Ovary (tissue), 9 donors: ENCODE measurements around the gene DIPK1C. TPM values are rescaled to one million over a fixed set of nuclear protein-coding genes. Genes with fewer than 3 reads are reported as not detected.

Experiments used
- DNase-seq, 5 donors: peaks; one replicate each; pipeline ENCODE4 v3.0.0-alpha.2; 2019 to 2020
- H3K27ac ChIP-seq, 2 donors: fragments of 200-600 bp; one replicate each; pipeline versions ENCODE4 v1.5.1 to v1.8.0; 2019 to 2022
- H3K27me3 ChIP-seq: fragments of 200-600 bp; one replicate; pipeline ENCODE4 v1.8.0; 2022
- H3K36me3 ChIP-seq: fragments of 200-600 bp; sonication (generic); one replicate; pipeline ENCODE4 v1.5.1; 2019
- H3K4me1 ChIP-seq: one replicate; pipeline ENCODE4 v1.8.1; 2013; ENCODE audit warnings: mild to moderate bottlenecking, moderate library complexity; ENCODE audit not compliant: insufficient read depth
- H3K4me3 ChIP-seq: fragments of 200-600 bp; sonication (generic); one replicate; pipeline ENCODE4 v1.5.1; 2017
- H3K9me3 ChIP-seq, 2 donors: fragments of 200-600 bp in 1 of 2; sonication (generic) in 1 of 2; one replicate each; pipeline versions ENCODE4 v1.5.1 to v1.8.1; 2013 to 2019; ENCODE audit warnings: mild to moderate bottlenecking in 1 of 2, moderate library complexity in 1 of 2
- EP300 ChIP-seq: sonication (generic); formaldehyde crosslinking; IDR thresholded peaks from one replicate; pipeline ENCODE4 v1.6.1; 2017; ENCODE audit warnings: antibody characterized with exemption
- POLR2A ChIP-seq: fragments of 450-650 bp; IDR thresholded peaks from one replicate; pipeline ENCODE4 v1.6.1; 2017; ENCODE audit warnings: antibody characterized with exemption, mild to moderate bottlenecking, moderate library complexity
- WGBS, 3 donors: extraction: QIAGEN DNeasy Blood & Tissue Kit in 1 of 3; methylation state at CpG; one replicate each; pipeline versions ENCODE4 v1.1.5 to v1.1.7; 2013 to 2017; 5-methylcytosine and 5-hydroxymethylcytosine counted together
- intact Hi-C, 4 donors: fragments of 100-400 bp; cut with DNase I; formaldehyde crosslinking; loops; one replicate each; pipeline versions ENCODE4 v1.11.0 to v1.15.1; 2022 to 2023
- polyA plus RNA-seq, 2 donors: library from polyadenylated mRNA; stranded (reverse); fragments of 200-250 nt in 1 of 2; fragments of 350-450 nt in 1 of 2; fragmentation: Illumina TruSeq in 1 of 2; extraction: RNeasy Lipid Tissue Mini Kit (QIAGEN cat#74804) in 1 of 2; gene quantifications; one replicate each; pipeline ENCODE4 v1.2.3, GENCODE V29; 2013 to 2014
- total RNA-seq, 7 donors: library from RNA; depleted of rRNA in 2 of 7; stranded (reverse); fragments of >200 nt in 2 of 7; fragmentation: NEBNext Ultra II Directional in 3 of 7; extraction: Animal tissue kit (Norgen Biotek cat#: 25700) in 3 of 7; gene quantifications; one replicate each; pipeline versions ENCODE4 v1.1.0 to v1.2.4, GENCODE V29; 2016 to 2023
- TF ChIP-seq, protein P1 (sequence below), 3 donors: fragments of 450-650 bp in 2 of 3; fragments of 200-600 bp in 1 of 3; IDR thresholded peaks; one replicate each; pipeline versions ENCODE4 v1.5.1 to v1.8.0; 2016 to 2022; ENCODE audit warnings: antibody characterized with exemption in 3 of 3, mild to moderate bottlenecking in 1 of 3
- donor health status: DM: no; HTN: no; CAD: no; lungs with moderate emphysema.
- donor health status: DM: no; HTN: no; CAD: no.
- donor health status: Bipolar disorder and iron deficiency.
- donor health status: DM: yes; HTN: yes; CAD: no.
- donor health status: DM: no; HTN: no; CAD: no.
- donor health status: DM: yes; HTN: yes; CAD: no.

DIPK1C gene
- total and polyA plus RNA-seq, 9 donors: 0.04 to 0.17 (median 0.05) TPM; not detected in 6

DNA sequence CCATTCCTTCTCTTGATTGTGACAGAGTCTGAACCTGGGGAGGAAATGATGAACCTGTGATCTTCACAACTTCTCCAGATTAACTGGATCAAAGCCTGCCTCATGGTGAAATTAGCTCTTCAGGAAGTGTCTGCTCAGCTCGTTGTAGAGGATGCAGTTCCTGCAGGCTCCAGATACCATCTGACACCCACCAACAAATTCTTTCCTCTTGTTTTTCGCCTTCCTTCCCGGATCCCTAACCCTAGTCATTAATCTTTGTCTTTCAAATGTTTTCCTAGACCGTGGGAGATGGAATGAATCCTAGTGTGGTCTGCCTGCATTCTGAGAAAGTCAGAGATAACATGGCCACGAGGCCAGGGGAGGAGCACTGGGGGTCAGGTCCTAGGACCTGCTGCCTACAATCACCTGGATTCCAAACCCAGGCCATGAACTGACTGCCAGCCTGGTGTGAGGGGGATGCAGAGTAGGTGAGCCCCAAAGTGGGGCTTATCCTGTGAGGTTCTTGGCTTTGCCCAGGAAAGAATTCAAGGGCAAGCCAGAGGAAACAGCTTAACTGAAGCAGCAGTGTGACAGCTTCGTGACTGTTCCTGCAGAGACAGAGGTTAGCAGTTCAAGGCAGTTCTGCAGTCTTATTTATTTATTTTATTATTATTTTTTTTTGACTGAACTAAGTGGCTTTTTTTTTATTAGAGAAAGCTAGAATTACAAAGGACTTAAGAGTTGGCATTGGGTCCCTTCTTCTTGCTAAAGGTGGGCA lies 67.8 kb downstream of the DIPK1C start:
- H3K4me3 ChIP-seq: no peak overlapping the region
- no peaks in the 10 kb centered on the region for H3K4me1 ChIP-seq
- WGBS, 3 donors: 18 to 30% (median 19%) methylated on average over 6 of the region's 6 CpGs
- TF ChIP-seq POLR2A: no peak
- TF ChIP-seq, protein P1, sequence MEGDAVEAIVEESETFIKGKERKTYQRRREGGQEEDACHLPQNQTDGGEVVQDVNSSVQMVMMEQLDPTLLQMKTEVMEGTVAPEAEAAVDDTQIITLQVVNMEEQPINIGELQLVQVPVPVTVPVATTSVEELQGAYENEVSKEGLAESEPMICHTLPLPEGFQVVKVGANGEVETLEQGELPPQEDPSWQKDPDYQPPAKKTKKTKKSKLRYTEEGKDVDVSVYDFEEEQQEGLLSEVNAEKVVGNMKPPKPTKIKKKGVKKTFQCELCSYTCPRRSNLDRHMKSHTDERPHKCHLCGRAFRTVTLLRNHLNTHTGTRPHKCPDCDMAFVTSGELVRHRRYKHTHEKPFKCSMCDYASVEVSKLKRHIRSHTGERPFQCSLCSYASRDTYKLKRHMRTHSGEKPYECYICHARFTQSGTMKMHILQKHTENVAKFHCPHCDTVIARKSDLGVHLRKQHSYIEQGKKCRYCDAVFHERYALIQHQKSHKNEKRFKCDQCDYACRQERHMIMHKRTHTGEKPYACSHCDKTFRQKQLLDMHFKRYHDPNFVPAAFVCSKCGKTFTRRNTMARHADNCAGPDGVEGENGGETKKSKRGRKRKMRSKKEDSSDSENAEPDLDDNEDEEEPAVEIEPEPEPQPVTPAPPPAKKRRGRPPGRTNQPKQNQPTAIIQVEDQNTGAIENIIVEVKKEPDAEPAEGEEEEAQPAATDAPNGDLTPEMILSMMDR (IDR thresholded peaks at IDR 0.05): no peak
- TF ChIP-seq EP300: no peak
- no peak overlapping the region for H3K27ac ChIP-seq
- H3K27me3 ChIP-seq: no peaks in the 10 kb centered on the region
- intact Hi-C loops: no loop called here
- DNase-seq: no peak
- H3K36me3 ChIP-seq: no peaks in the 10 kb centered on the region
- H3K9me3 ChIP-seq: no peaks in the 10 kb centered on the region

DNA sequence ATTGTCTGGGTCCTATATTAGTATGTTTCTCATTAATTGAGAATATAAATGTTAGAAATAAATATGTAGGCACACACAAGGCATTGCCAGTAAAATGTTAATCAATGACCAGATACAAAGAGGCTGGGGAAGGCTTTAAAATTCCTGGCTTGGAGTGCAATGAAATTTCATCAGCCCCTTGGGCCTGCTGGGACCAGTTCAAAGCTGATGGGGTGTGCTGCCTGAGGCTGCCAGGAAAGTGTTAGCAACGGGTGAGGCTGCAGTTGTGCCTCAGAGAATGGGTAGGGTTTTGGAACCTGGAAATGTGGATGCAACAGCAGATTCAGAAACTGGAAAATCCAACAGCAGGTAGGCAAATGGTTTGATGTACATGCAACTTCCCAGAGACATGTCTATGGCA lies 68.9 kb downstream of the DIPK1C start:
- DNase-seq: no peak
- 51 to 71% (median 67%) methylated on average over 1 of the region's 1 CpG for WGBS, 3 donors
- intact Hi-C loops: no loop called here
- no peak overlapping the region for H3K27ac ChIP-seq
- H3K9me3 ChIP-seq: no peaks in the 10 kb centered on the region
- H3K4me1 ChIP-seq: no peaks in the 10 kb centered on the region
- no peaks in the 10 kb centered on the region for H3K27me3 ChIP-seq
- H3K36me3 ChIP-seq: no peaks in the 10 kb centered on the region
- no peak for TF ChIP-seq POLR2A
- no peak for TF ChIP-seq EP300
- TF ChIP-seq, protein P1 (IDR thresholded peaks at IDR 0.05): no peak
- no peak overlapping the region for H3K4me3 ChIP-seq

DNA sequence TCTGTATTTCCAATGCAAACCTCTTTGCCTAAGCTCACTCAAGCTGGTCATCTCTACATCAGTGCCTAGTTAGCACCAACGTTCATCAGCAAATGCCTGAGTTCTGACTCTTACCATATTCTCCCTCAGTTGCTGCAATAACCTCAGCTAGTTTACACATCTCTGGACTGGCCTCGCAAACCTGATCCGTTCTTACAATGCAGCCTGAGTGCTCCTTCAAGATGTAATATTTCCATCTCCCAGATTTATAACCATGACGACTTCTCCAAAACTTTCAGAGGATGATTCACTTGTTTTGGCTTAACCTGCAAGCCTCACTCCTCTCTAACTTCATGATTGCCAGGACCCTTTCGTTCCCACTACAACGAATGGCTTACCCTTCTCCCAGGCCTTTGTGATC lies 69.7 kb downstream of the DIPK1C start:
- H3K27ac ChIP-seq: no peak overlapping the region
- intact Hi-C loops: no loop called here
- TF ChIP-seq EP300: no peak
- no peak for TF ChIP-seq POLR2A
- TF ChIP-seq, protein P1 (IDR thresholded peaks at IDR 0.05): no peak
- WGBS, 3 donors: 47 to 54% (median 47%) methylated on average over 6 of the region's 6 CpGs
- H3K4me1 ChIP-seq: no peaks in the 10 kb centered on the region
- H3K4me3 ChIP-seq: no peak overlapping the region
- no peak for DNase-seq
- no peaks in the 10 kb centered on the region for H3K36me3 ChIP-seq
- no peaks in the 10 kb centered on the region for H3K9me3 ChIP-seq
- H3K27me3 ChIP-seq: no peaks in the 10 kb centered on the region

Other genes starting within 250 kb of the DIPK1C start
- 100 to 1,000 TPM; 158 to 454 (median 293) TPM for gene CYB5A, start 165.3 kb downstream of the DIPK1C start, total RNA-seq
- gene CYB5A, start 165.3 kb downstream of the DIPK1C start, polyA plus RNA-seq: 100 to 1,000 TPM; 233 to 325 TPM
- gene C18orf63, start 141.5 kb downstream of the DIPK1C start, total RNA-seq: not detected
- not detected for gene C18orf63, start 141.5 kb downstream of the DIPK1C start, polyA plus RNA-seq
- 100 to 1,000 TPM in 2 of 7 donors, 10 to 100 TPM in 5; 28.1 to 119 (median 91.7) TPM for gene CNDP2, start 39.1 kb upstream of the DIPK1C start, total RNA-seq
- gene CNDP2, start 39.1 kb upstream of the DIPK1C start, polyA plus RNA-seq: 100 to 1,000 TPM in 1 of 2 donors, 10 to 100 TPM in 1; 41.1 to 107 TPM
- under 1 TPM in 5 of 7 donors, not detected in 2; 0.13 to 0.35 (median 0.15) TPM for gene CNDP1, start 77.2 kb upstream of the DIPK1C start, total RNA-seq
- gene CNDP1, start 77.2 kb upstream of the DIPK1C start, polyA plus RNA-seq: under 1 TPM in 1 of 2 donors, not detected in 1; 0.02 TPM
- gene ZNF407, start 140.6 kb upstream of the DIPK1C start, total RNA-seq: 10 to 100 TPM; 14.4 to 22.3 (median 19.7) TPM
- gene ZNF407, start 140.6 kb upstream of the DIPK1C start, polyA plus RNA-seq: 1 to 10 TPM; 5.3 to 5.9 TPM